Neural crest cell (in vitro differentiated cells): ENCODE data around the gene NOBOX. TPM values are rescaled to one million over a fixed set of nuclear protein-coding genes. Genes with fewer than 3 reads are reported as not detected.
A peak's percentile ranks its signal among the peaks of the same experiment; 100 is the strongest.

Experiments used
- DNase-seq: peaks from one replicate; pipeline ENCODE4 v3.0.0; 2021; ENCODE audit warnings: low read depth, mixed read lengths, low spot score
- H3K27ac Mint-ChIP-seq: one replicate; pipeline ENCODE4 v1.8.0; 2021; ENCODE audit warnings: mild to moderate bottlenecking, mixed read lengths; ENCODE audit not compliant: unreplicated experiment
- H3K27me3 Mint-ChIP-seq: 2 replicates; pipeline ENCODE4 v1.8.0; 2021; ENCODE audit warnings: low read depth, mild to moderate bottlenecking, mixed read lengths
- H3K36me3 Mint-ChIP-seq: 2 replicates; pipeline ENCODE4 v1.8.0; 2021; ENCODE audit warnings: low read depth, mild to moderate bottlenecking, mixed read lengths
- H3K4me1 Mint-ChIP-seq: 2 replicates; pipeline ENCODE4 v1.8.0; 2021; ENCODE audit warnings: mixed read lengths
- H3K4me3 Mint-ChIP-seq: one replicate; pipeline ENCODE4 v1.8.0; 2021; ENCODE audit warnings: mild to moderate bottlenecking, mixed read lengths
- H3K9me3 Mint-ChIP-seq: 2 replicates; pipeline ENCODE4 v1.8.0; 2021; ENCODE audit warnings: mixed read lengths
- CTCF ChIP-seq: fragments of 200-600 bp; sonication (generic); conservative IDR thresholded peaks from 2 replicates; pipeline ENCODE4 v1.5.0; 2021; ENCODE audit warnings: antibody characterized with exemption, mild to moderate bottlenecking
- total RNA-seq: library from RNA; stranded (reverse); gene quantifications from 2 replicates; pipeline ENCODE4 v1.2.1, GENCODE V29; 2021

Gene NOBOX
- total RNA-seq, 1 donor from 2014 or later, result not detected

GRCh38 chr7:144397086-144397485 is 6.4 kb downstream of the NOBOX start:
- no peaks in the 10 kb centered on the region for H3K27me3 Mint-ChIP-seq
- TF ChIP-seq CTCF, result no peak
- no peak overlapping the region for H3K27ac Mint-ChIP-seq
- no peak overlapping the region for H3K4me3 Mint-ChIP-seq
- H3K4me1 Mint-ChIP-seq, result no peaks in the 10 kb centered on the region
- no peak for DNase-seq
- H3K36me3 Mint-ChIP-seq, result no peaks in the 10 kb centered on the region
- no peaks in the 10 kb centered on the region for H3K9me3 Mint-ChIP-seq

GRCh38 chr7:144391823-144392255 is 11.7 kb downstream of the NOBOX start:
- TF ChIP-seq CTCF, result peak; percentile 80

GRCh38 chr7:144391014-144391413 is 12.5 kb downstream of the NOBOX start:
- H3K4me3 Mint-ChIP-seq, result no peak overlapping the region
- no peak overlapping the region for H3K27ac Mint-ChIP-seq
- TF ChIP-seq CTCF, result no peak
- no peaks in the 10 kb centered on the region for H3K9me3 Mint-ChIP-seq
- H3K36me3 Mint-ChIP-seq, result no peaks in the 10 kb centered on the region
- H3K27me3 Mint-ChIP-seq, result no peaks in the 10 kb centered on the region
- DNase-seq, result no peak
- peaks cover 5% of the 10 kb centered on the region for H3K4me1 Mint-ChIP-seq

More at GRCh38 chr7:144391823-144392255, 11.7 kb downstream of the NOBOX start:
- no peaks in the 10 kb centered on the region for H3K36me3 Mint-ChIP-seq
- H3K4me1 Mint-ChIP-seq, result peaks cover 5% of the 10 kb centered on the region
- H3K27ac Mint-ChIP-seq, result peak overlapping the region; percentile 0
- no peaks in the 10 kb centered on the region for H3K27me3 Mint-ChIP-seq
- no peaks in the 10 kb centered on the region for H3K9me3 Mint-ChIP-seq
- no peak overlapping the region for H3K4me3 Mint-ChIP-seq
- peak; percentile 8 for DNase-seq

GRCh38 chr7:144390481-144390880 is 13.0 kb downstream of the NOBOX start:
- Mint-ChIP-seq H3K27me3 (no peaks in the 10 kb centered on the region), H3K4me3 (no peak overlapping the region), H3K9me3 (no peaks in the 10 kb centered on the region), H3K4me1 (peaks cover 5% of the 10 kb centered on the region), H3K27ac (no peak overlapping the region), H3K36me3 (no peaks in the 10 kb centered on the region)
- no peak for DNase-seq
- TF ChIP-seq CTCF, result no peak

- DNase-seq, result no peak
- Mint-ChIP-seq H3K4me3 (no peak overlapping the region), H3K27me3 (no peaks in the 10 kb centered on the region), H3K9me3 (no peaks in the 10 kb centered on the region), H3K27ac (no peak overlapping the region), H3K4me1 (peaks cover 5% of the 10 kb centered on the region), H3K36me3 (no peaks in the 10 kb centered on the region)
- no peak for TF ChIP-seq CTCF
These were observed 14.5 kb downstream of the NOBOX start for GRCh38 chr7:144388950-144389349.

GRCh38 chr7:144386741-144387140 is 16.8 kb downstream of the NOBOX start:
- no peak for TF ChIP-seq CTCF
- no peak overlapping the region for H3K4me3 Mint-ChIP-seq
- peaks cover 2% of the 10 kb centered on the region for H3K4me1 Mint-ChIP-seq
- H3K27me3 Mint-ChIP-seq, result no peaks in the 10 kb centered on the region
- H3K36me3 Mint-ChIP-seq, result no peaks in the 10 kb centered on the region
- no peak for DNase-seq
- no peaks in the 10 kb centered on the region for H3K9me3 Mint-ChIP-seq
- no peak overlapping the region for H3K27ac Mint-ChIP-seq
